Nephron (organoid): Measurements from ENCODE around the gene ANKRD55.

ENCODE experiments used
- H3K27ac Mint-ChIP-seq, 3 experiments: 2 replicates each; pipeline ENCODE4 v1.8.0; 2020; ENCODE audit warnings: mixed read lengths in 3 of 3, mild to moderate bottlenecking in 2 of 3, moderate library complexity in 1 of 3
- H3K27me3 Mint-ChIP-seq: 2 replicates; pipeline ENCODE4 v1.8.0; 2021; ENCODE audit warnings: low read depth, mild to moderate bottlenecking, moderate library complexity, mixed read lengths
- H3K36me3 Mint-ChIP-seq: 2 replicates; pipeline ENCODE4 v1.8.0; 2020; ENCODE audit warnings: low read depth, mixed read lengths
- H3K4me1 Mint-ChIP-seq: 2 replicates; pipeline ENCODE4 v1.8.0; 2020; ENCODE audit warnings: mixed read lengths
- H3K4me3 Mint-ChIP-seq, 3 experiments: 2 replicates each; pipeline ENCODE4 v1.8.0; 2020; ENCODE audit warnings: mild to moderate bottlenecking in 3 of 3, mixed read lengths in 3 of 3, moderate library complexity in 2 of 3
- H3K9me3 Mint-ChIP-seq: 2 replicates; pipeline ENCODE4 v1.8.0; 2020; ENCODE audit warnings: mixed read lengths
- CTCF ChIP-seq, 3 experiments: fragments of 200-600 bp; sonication (generic); IDR thresholded peaks; one replicate each; pipeline ENCODE4 v1.5.0; 2021; ENCODE audit warnings: antibody characterized with exemption in 3 of 3; ENCODE audit not compliant: unreplicated experiment in 3 of 3

The ANKRD55 gene

GRCh38 chr5:56176871-56177533, 56.1 kb downstream of the ANKRD55 start:
- no peak for TF ChIP-seq CTCF (IDR thresholded peaks at IDR 0.05; ENCODE audit: unreplicated experiment in 3 of 3)
- no peak overlapping the region for H3K27ac Mint-ChIP-seq
- H3K36me3 Mint-ChIP-seq: no peaks in the 10 kb centered on the region
- H3K4me1 Mint-ChIP-seq: peaks cover 16% of the 10 kb centered on the region
- H3K27me3 Mint-ChIP-seq: no peaks in the 10 kb centered on the region
- no peaks in the 10 kb centered on the region for H3K9me3 Mint-ChIP-seq
- no peak overlapping the region for H3K4me3 Mint-ChIP-seq

GRCh38 chr5:56176155-56176798, 56.9 kb downstream of the ANKRD55 start:
- Mint-ChIP-seq H3K9me3 (no peaks in the 10 kb centered on the region), H3K27ac (peak overlapping the region in 2 of 3 experiments; percentile 25 to 46), H3K4me3 (no peak overlapping the region), H3K27me3 (no peaks in the 10 kb centered on the region), H3K4me1 (peaks cover 16% of the 10 kb centered on the region), H3K36me3 (no peaks in the 10 kb centered on the region)
- no peak for TF ChIP-seq CTCF (IDR thresholded peaks at IDR 0.05; ENCODE audit: unreplicated experiment in 3 of 3)

GRCh38 chr5:56175488-56175887, 57.6 kb downstream of the ANKRD55 start:
- no peak for TF ChIP-seq CTCF (IDR thresholded peaks at IDR 0.05; ENCODE audit: unreplicated experiment in 3 of 3)
- Mint-ChIP-seq H3K9me3 (no peaks in the 10 kb centered on the region), H3K27ac (peak overlapping the region in 1 of 3 experiments; percentile 46), H3K27me3 (no peaks in the 10 kb centered on the region), H3K4me3 (no peak overlapping the region), H3K36me3 (no peaks in the 10 kb centered on the region), H3K4me1 (peaks cover 16% of the 10 kb centered on the region)

GRCh38 chr5:56175021-56175420, 58.1 kb downstream of the ANKRD55 start:
- Mint-ChIP-seq H3K27ac (no peak overlapping the region), H3K27me3 (no peaks in the 10 kb centered on the region), H3K9me3 (no peaks in the 10 kb centered on the region), H3K36me3 (no peaks in the 10 kb centered on the region), H3K4me3 (no peak overlapping the region), H3K4me1 (peaks cover 16% of the 10 kb centered on the region)
- TF ChIP-seq CTCF (IDR thresholded peaks at IDR 0.05; ENCODE audit: unreplicated experiment in 3 of 3): no peak

- Mint-ChIP-seq H3K9me3 (no peaks in the 10 kb centered on the region), H3K27me3 (no peaks in the 10 kb centered on the region), H3K4me1 (peaks cover 21% of the 10 kb centered on the region), H3K36me3 (no peaks in the 10 kb centered on the region), H3K27ac (peak overlapping the region in 2 of 3 experiments; percentile 77), H3K4me3 (no peak overlapping the region)
- TF ChIP-seq CTCF (IDR thresholded peaks at IDR 0.05; ENCODE audit: unreplicated experiment in 3 of 3): no peak
Observed at GRCh38 chr5:56172241-56172640, 60.9 kb downstream of the ANKRD55 start.

GRCh38 chr5:56170557-56170956, 62.6 kb downstream of the ANKRD55 start:
- Mint-ChIP-seq H3K4me1 (peaks cover 11% of the 10 kb centered on the region), H3K36me3 (no peaks in the 10 kb centered on the region), H3K27ac (no peak overlapping the region), H3K27me3 (peaks cover 3% of the 10 kb centered on the region), H3K4me3 (no peak overlapping the region), H3K9me3 (no peaks in the 10 kb centered on the region)
- no peak for TF ChIP-seq CTCF (IDR thresholded peaks at IDR 0.05; ENCODE audit: unreplicated experiment in 3 of 3)
